HepG2 (cell line): ENCODE results near the gene TMF1. TPM values are rescaled to one million over a fixed set of nuclear protein-coding genes. Genes with fewer than 3 reads are reported as not detected.

Experiments used
- CERS6 ChIP-seq: sonication (generic); formaldehyde crosslinking; IDR thresholded peaks from 2 replicates; pipeline ENCODE4 v1.5.0; 2020; ENCODE audit warnings: missing genetic modification reagents
- FOXK1 ChIP-seq: sonication (generic); formaldehyde crosslinking; IDR thresholded peaks from 2 replicates; pipeline ENCODE4 v1.4.0; 2020; ENCODE audit warnings: low read depth, missing genetic modification reagents, borderline replicate concordance
- IKZF1 ChIP-seq: fragments of 450-650 bp; IDR thresholded peaks from 2 replicates; pipeline ENCODE4 v1.7.1; 2016
- JUN ChIP-seq: sonication (generic); formaldehyde crosslinking; IDR thresholded peaks from 2 replicates; pipeline ENCODE4 v1.4.0; 2020; ENCODE audit warnings: mild to moderate bottlenecking, missing genetic modification reagents
- LBX2 ChIP-seq: sonication (generic); formaldehyde crosslinking; IDR thresholded peaks from 2 replicates; pipeline ENCODE4 v1.5.0; 2020; ENCODE audit warnings: missing genetic modification reagents, mild to moderate bottlenecking, borderline replicate concordance
- NFIB ChIP-seq: sonication (generic); formaldehyde crosslinking; IDR thresholded peaks from 2 replicates; pipeline ENCODE4 v1.9.0; 2021; ENCODE audit warnings: missing genetic modification reagents, mild to moderate bottlenecking, borderline replicate concordance
- SP140L ChIP-seq: sonication (generic); formaldehyde crosslinking; IDR thresholded peaks from 2 replicates; pipeline ENCODE4 v1.4.0; 2020; ENCODE audit warnings: missing genetic modification reagents, borderline replicate concordance
- ZBTB1 ChIP-seq: sonication (generic); formaldehyde crosslinking; IDR thresholded peaks from 2 replicates; pipeline ENCODE4 v1.4.0; 2020; ENCODE audit warnings: missing genetic modification reagents, borderline replicate concordance
- ZBTB14 ChIP-seq: sonication (generic); formaldehyde crosslinking; IDR thresholded peaks from 2 replicates; pipeline ENCODE4 v1.4.0; 2020; ENCODE audit warnings: missing genetic modification reagents
- ZFP91 ChIP-seq: sonication (generic); formaldehyde crosslinking; IDR thresholded peaks from 2 replicates; pipeline ENCODE4 v1.9.0; 2022; ENCODE audit warnings: missing genetic modification reagents, mild to moderate bottlenecking, borderline replicate concordance
- polyA plus RNA-seq, 8 experiments: library from polyadenylated mRNA; depleted of rRNA in 3 of 8; stranded (reverse) in 7 of 8; unstranded in 1 of 8; fragments of >200 nt; fragmentation: Illumina TruSeq in 4 of 8; extraction: Trizol in 4 of 8; gene quantifications; 2 replicates each; pipeline versions ENCODE4 v1.2.1 to v1.2.3, GENCODE V29; 2011 to 2016; ENCODE audit warnings: low read depth in 4 of 8, missing spikeins in 1 of 8, mixed read lengths in 1 of 8; ENCODE audit not compliant: insufficient read depth in 1 of 8
- total RNA-seq, 5 experiments: library from RNA; depleted of rRNA; stranded (reverse); fragments of >200 nt; fragmentation: Illumina TruSeq; extraction: Trizol; gene quantifications; 2 replicates each; pipeline ENCODE4 v1.2.3, GENCODE V29; 2016; ENCODE audit warnings: low read depth in 1 of 5
- TF ChIP-seq, protein P1 (sequence below): sonication (generic); formaldehyde crosslinking; IDR thresholded peaks from 2 replicates; pipeline ENCODE4 v1.4.0; 2020; ENCODE audit warnings: mild to moderate bottlenecking, missing genetic modification reagents
- TF ChIP-seq, protein P2 (sequence below): sonication (generic); formaldehyde crosslinking; IDR thresholded peaks from 2 replicates; pipeline ENCODE4 v1.4.0; 2020; ENCODE audit warnings: mild to moderate bottlenecking, missing genetic modification reagents

Gene TMF1
- total and polyA plus RNA-seq, 2 of the 13 experiments (the other 11 are each of a cell fraction or from before 2014, with no cell fraction given) = 12.1 to 38.4 TPM

- TF ChIP-seq, protein P1, sequence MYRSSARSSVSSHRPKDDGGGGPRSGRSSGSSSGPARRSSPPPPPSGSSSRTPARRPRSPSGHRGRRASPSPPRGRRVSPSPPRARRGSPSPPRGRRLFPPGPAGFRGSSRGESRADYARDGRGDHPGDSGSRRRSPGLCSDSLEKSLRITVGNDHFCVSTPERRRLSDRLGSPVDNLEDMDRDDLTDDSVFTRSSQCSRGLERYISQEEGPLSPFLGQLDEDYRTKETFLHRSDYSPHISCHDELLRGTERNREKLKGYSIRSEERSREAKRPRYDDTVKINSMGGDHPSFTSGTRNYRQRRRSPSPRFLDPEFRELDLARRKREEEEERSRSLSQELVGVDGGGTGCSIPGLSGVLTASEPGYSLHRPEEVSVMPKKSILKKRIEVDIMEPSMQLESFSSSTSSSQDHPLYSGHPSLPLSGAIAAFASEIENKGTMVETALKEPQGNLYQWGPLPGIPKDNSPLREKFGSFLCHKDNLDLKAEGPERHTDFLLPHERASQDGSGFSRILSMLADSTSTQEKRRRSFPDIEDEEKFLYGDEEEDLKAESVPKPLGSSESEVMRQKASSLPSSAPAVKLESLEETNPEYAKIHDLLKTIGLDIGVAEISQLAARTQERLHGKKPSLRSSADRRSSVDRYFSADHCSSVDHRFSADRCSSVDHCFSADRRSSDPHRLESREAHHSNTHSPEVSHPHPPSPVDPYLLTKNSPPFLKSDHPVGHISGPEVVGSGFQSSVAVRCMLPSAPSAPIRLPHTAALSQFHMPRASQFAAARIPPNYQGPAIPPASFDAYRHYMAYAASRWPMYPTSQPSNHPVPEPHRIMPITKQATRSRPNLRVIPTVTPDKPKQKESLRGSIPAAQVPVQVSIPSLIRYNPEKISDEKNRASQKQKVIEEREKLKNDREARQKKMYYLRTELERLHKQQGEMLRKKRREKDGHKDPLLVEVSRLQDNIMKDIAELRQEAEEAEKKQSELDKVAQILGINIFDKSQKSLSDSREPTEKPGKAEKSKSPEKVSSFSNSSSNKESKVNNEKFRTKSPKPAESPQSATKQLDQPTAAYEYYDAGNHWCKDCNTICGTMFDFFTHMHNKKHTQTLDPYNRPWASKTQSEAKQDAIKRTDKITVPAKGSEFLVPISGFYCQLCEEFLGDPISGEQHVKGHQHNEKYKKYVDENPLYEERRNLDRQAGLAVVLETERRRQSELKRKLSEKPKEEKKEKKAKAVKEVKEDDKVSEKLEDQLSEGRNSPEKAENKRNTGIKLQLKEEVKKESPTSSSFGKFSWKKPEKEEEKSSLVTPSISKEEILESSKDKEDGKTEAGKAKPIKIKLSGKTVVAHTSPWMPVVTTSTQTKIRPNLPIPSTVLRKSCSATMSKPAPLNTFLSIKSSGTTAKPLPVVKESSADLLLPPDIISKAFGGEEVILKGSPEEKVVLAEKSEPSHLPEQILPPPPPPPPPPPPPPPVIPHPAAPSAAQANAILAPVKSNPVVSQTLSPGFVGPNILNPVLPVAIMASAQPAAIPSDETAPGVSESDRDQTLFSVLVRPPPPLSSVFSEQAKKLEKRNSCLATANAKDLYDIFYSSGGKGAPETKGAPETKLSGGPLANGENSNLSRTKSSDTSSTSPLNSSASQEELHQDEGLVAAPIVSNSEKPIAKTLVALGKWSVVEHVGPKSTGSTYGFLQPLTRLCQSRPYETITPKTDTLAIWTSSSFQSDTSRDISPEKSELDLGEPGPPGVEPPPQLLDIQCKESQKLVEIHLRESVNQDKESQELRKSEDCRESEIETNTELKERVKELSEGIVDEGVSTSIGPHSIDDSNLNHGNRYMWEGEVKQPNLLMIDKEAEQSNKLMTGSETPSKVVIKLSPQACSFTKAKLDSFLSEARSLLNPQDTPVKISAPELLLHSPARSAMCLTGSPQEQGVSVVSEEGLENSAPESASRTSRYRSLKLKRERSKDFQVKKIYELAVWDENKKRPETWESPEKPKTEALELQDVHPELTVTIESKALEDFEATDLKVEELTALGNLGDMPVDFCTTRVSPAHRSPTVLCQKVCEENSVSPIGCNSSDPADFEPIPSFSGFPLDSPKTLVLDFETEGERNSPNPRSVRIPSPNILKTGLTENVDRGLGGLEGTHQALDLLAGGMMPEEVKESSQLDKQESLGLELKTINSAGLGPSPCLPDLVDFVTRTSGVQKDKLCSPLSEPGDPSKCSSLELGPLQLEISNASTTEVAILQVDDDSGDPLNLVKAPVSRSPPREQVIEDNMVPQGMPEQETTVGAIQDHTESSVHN (CRISPR knock-in tag) = no peak
- TF ChIP-seq NFIB (CRISPR knock-in tag) = no peak
- TF ChIP-seq ZBTB1 (CRISPR knock-in tag) = no peak
- TF ChIP-seq, protein P2, sequence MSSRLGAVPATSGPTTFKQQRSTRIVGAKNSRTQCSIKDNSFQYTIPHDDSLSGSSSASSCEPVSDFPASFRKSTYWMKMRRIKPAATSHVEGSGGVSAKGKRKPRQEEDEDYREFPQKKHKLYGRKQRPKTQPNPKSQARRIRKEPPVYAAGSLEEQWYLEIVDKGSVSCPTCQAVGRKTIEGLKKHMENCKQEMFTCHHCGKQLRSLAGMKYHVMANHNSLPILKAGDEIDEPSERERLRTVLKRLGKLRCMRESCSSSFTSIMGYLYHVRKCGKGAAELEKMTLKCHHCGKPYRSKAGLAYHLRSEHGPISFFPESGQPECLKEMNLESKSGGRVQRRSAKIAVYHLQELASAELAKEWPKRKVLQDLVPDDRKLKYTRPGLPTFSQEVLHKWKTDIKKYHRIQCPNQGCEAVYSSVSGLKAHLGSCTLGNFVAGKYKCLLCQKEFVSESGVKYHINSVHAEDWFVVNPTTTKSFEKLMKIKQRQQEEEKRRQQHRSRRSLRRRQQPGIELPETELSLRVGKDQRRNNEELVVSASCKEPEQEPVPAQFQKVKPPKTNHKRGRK (CRISPR knock-in tag) = no peak
- TF ChIP-seq CERS6 (CRISPR knock-in tag) = no peak
- 0 out of 2 replicates have a peak, but pooled peaks have one; percentile 38 for TF ChIP-seq FOXK1
- no peak for TF ChIP-seq JUN (CRISPR knock-in tag)
- no peak for TF ChIP-seq LBX2
- no peak for TF ChIP-seq IKZF1
- no peak for TF ChIP-seq SP140L (CRISPR knock-in tag)
- peak; percentile 61; the same call in 1 of the 2 replicates for TF ChIP-seq ZFP91 (CRISPR knock-in tag)
- TF ChIP-seq ZBTB14 (CRISPR knock-in tag) = no peak
These were observed 32.4 kb upstream of the TMF1 start, which contains the start of gene ARL6IP5 (continued) for GRCh38 chr3:69084326-69085167.
